GM12878 (cell line): ENCODE measurements around the gene ZBED3. TPM values are rescaled to one million over a fixed set of nuclear protein-coding genes. Genes with fewer than 3 reads are reported as not detected.
"Not testable (repeated sequence)": the region's sequence is repeated elsewhere in the genome, so short reads cannot be mapped to it uniquely, and the experiment has no call there.

ENCODE experiments used
- ATAC-seq: fragments of 200-7000 bp; cut with Tn5 transposase; 3 replicates; pipeline ENCODE4 v1.9.1; 2020; ENCODE audit warnings: mild to moderate bottlenecking, moderate library complexity
- BruUV-seq: library from RNA; stranded (reverse); fragments of 400-500 nt; replicated peaks from 2 replicates; lab custom pipeline; 2021; lab: Mats Ljungman, UMichigan
- CTCF ChIA-PET: fragments of 300-600 bp; sonication (Branson Sonifier 250); formaldehyde crosslinking; extraction: SDS; loops from one replicate; lab custom pipeline; 2021; ENCODE audit warnings: inconsistent platforms; lab: Yijun Ruan, JAX
- POLR2A ChIA-PET: fragments of 350-600 bp; formaldehyde crosslinking; extraction: SDS; loops from one replicate; lab custom pipeline; 2021; ENCODE audit warnings: inconsistent platforms; lab: Charles Lee
- RAD21 ChIA-PET: fragments of 300-600 bp; sonication (Branson Sonifier 250); formaldehyde crosslinking; loops from one replicate; lab custom pipeline; 2023; ENCODE audit warnings: antibody characterized with exemption; ENCODE audit not compliant: unreplicated experiment; lab: Charles Lee
- SMC1A ChIA-PET: fragments of 300-600 bp; sonication (Branson Sonifier 250); formaldehyde crosslinking; loops from one replicate; lab custom pipeline; 2023; ENCODE audit not compliant: unreplicated experiment, uncharacterized antibody; lab: Charles Lee
- DNase-seq: peaks from one replicate; pipeline ENCODE4 v3.0.0-alpha.2; 2011; ENCODE audit warnings: low read depth, low spot score
- FAIRE-seq: peaks from 3 replicates; lab custom pipeline; 2011; peaks lifted over from hg19 to GRCh38; lab: Jason Lieb, UNC
- H2AFZ ChIP-seq: 2 replicates; pipeline ENCODE4 v1.6.0; 2011; ENCODE audit warnings: low read depth, low read length, control low read depth; ENCODE audit not compliant: control insufficient read depth
- H3K27ac ChIP-seq: 2 replicates; pipeline ENCODE4 v1.5.1; 2011; ENCODE audit warnings: control low read depth; ENCODE audit not compliant: control insufficient read depth, insufficient read depth
- H3K27me3 ChIP-seq, 2 experiments: replicated peaks in 1 of 2; 2 replicates each; pipeline versions ENCODE4 v1.6.0 to v1.6.1; 2011; ENCODE audit warnings: low read length in 1 of 2; ENCODE audit not compliant: control insufficient read depth in 2 of 2, insufficient read depth in 2 of 2
- H3K36me3 ChIP-seq, 2 experiments: 2 replicates each; pipeline ENCODE4 v1.5.1; 2011; ENCODE audit warnings: low read length in 1 of 2; ENCODE audit not compliant: control insufficient read depth in 2 of 2, insufficient read depth in 2 of 2
- H3K4me1 ChIP-seq: 2 replicates; pipeline ENCODE4 v1.6.1; 2011; ENCODE audit warnings: mild to moderate bottlenecking, low read length, moderate library complexity, mixed read lengths; ENCODE audit not compliant: control insufficient read depth, insufficient read depth
- H3K4me2 ChIP-seq: 2 replicates; pipeline ENCODE4 v1.6.0; 2011; ENCODE audit warnings: control low read depth; ENCODE audit not compliant: control insufficient read depth, insufficient read depth
- H3K4me3 ChIP-seq: fragments of 200-600 bp; sonication (generic); 2 replicates; pipeline ENCODE4 v1.5.1; 2016
- H3K79me2 ChIP-seq: 2 replicates; pipeline ENCODE4 v1.6.0; 2011; ENCODE audit warnings: low read length; ENCODE audit not compliant: control insufficient read depth, insufficient read depth
- H3K9ac ChIP-seq: 2 replicates; pipeline ENCODE4 v1.8.0; 2011; ENCODE audit warnings: low read length, control low read depth, mixed read lengths; ENCODE audit not compliant: control insufficient read depth, insufficient read depth
- H3K9me3 ChIP-seq: replicated peaks from 3 replicates; pipeline ENCODE4 v1.5.1; 2011; ENCODE audit warnings: mild to moderate bottlenecking, low read length; ENCODE audit not compliant: control insufficient read depth, insufficient read depth
- H4K20me1 ChIP-seq: 2 replicates; pipeline ENCODE4 v1.6.0; 2011; ENCODE audit not compliant: control insufficient read depth, insufficient read depth
- GABPA ChIP-seq: IDR thresholded peaks from 2 replicates; pipeline ENCODE4 v1.6.1; 2014; ENCODE audit warnings: antibody characterized with exemption, low read depth, mild to moderate bottlenecking, inconsistent platforms
- ZBTB33 ChIP-seq: fragments of 450-650 bp; IDR thresholded peaks from 2 replicates; pipeline ENCODE4 v1.6.1; 2017; ENCODE audit warnings: mild to moderate bottlenecking
- WGBS: methylation state at CpG from one replicate; pipeline ENCODE4 v1.1.6; 2016; ENCODE audit warnings: low lambda C conversion rate; ENCODE audit not compliant: insufficient replicate concordance, insufficient coverage; ENCODE audit errors: missing lambda C conversion rate; 5-methylcytosine and 5-hydroxymethylcytosine counted together
- in situ Hi-C: fragments of 300-500 bp; cut with MboI; formaldehyde crosslinking; loops from 9 replicates; pipeline ENCODE4 v1.14.3; 2018; ENCODE audit warnings: mixed read lengths
- intact Hi-C: fragments of 100-400 bp; cut with micrococcal nuclease; formaldehyde crosslinking; loops from one replicate; pipeline ENCODE4 v1.14.2; 2022; ENCODE audit not compliant: unreplicated experiment
- polyA plus RNA-seq, 11 experiments: library from polyadenylated mRNA; depleted of rRNA in 4 of 11; unstranded in 6 of 11; stranded (reverse) in 5 of 11; fragments of >200 nt; fragmentation: Nextera tagmentation in 4 of 11; fragmentation: Illumina TruSeq in 1 of 11; extraction: Ambion mirVana in 4 of 11; extraction: Trizol in 1 of 11; gene quantifications; 1 replicate in 1 of 11; 2 replicates in 10 of 11; pipeline versions ENCODE4 v1.2.1 to v1.2.3, GENCODE V29; 2011 to 2016; ENCODE audit warnings: inconsistent platforms in 2 of 11, missing spikeins in 2 of 11, low read depth in 1 of 11
- total RNA-seq, 4 experiments: library from RNA; depleted of rRNA in 3 of 4; stranded (reverse); fragments of >200 nt in 3 of 4; fragmentation: Illumina TruSeq in 1 of 4; extraction: Trizol in 1 of 4; gene quantifications; 2 replicates each; pipeline versions ENCODE4 v1.2.1 to v1.2.3, GENCODE V29; 2013 to 2021

The ZBED3 gene
- total and polyA plus RNA-seq, 10 of the 15 experiments (the other 5 are each of a cell fraction or from before 2014, with no cell fraction given) = 1.0 to 16.9 (median 2.5) TPM

GRCh38 chr5:77117161-77117560, 30.1 kb upstream of the ZBED3 start:
- no TSS peak for BruUV-seq
- 68% methylated on average over 2 of the region's 2 CpGs for whole genome bisulfite sequencing
- ATAC-seq = no peak
- TF ChIP-seq ZBTB33 = no peak
- TF ChIP-seq GABPA = no peak
- TF ChIP-seq, all 136 proteins: peak for 0
- SMC1A ChIA-PET = no interaction called here
- Histone ChIP-seq H3K4me1 (no peaks in the 10 kb centered on the region), H3K27ac (no peak overlapping the region), H2AFZ (no peak overlapping the region), H4K20me1 (no peaks in the 10 kb centered on the region), H3K27me3 (no peaks in the 10 kb centered on the region), H3K36me3 (no peaks in the 10 kb centered on the region), H3K79me2 (no peaks in the 10 kb centered on the region), H3K9ac (no peak overlapping the region), H3K4me3 (no peak overlapping the region), H3K4me2 (no peak overlapping the region), H3K9me3 (no peaks in the 10 kb centered on the region)
- in situ Hi-C loops (no loop called here), intact Hi-C loops (no loop called here)
- RAD21 ChIA-PET = no interaction called here
- FAIRE-seq = no peak
- CTCF ChIA-PET = no interaction called here
- DNase-seq = no peak
- POLR2A ChIA-PET = no interaction called here

GRCh38 chr5:77107035-77107434, 19.9 kb upstream of the ZBED3 start:
- SMC1A ChIA-PET, POLR2A ChIA-PET, H3K9ac ChIP-seq, H3K9me3 ChIP-seq, H3K36me3 ChIP-seq, in situ Hi-C loops, H4K20me1 ChIP-seq, RAD21 ChIA-PET, H2AFZ ChIP-seq, H3K27ac ChIP-seq, H3K4me1 ChIP-seq, DNase-seq, intact Hi-C loops, ATAC-seq, BruUV-seq, H3K27me3 ChIP-seq, H3K79me2 ChIP-seq, FAIRE-seq, H3K4me3 ChIP-seq, H3K4me2 ChIP-seq: not testable (repeated sequence)
- WGBS = 71% methylated on average over 4 of the region's 4 CpGs
- CTCF ChIA-PET = interaction anchor here (0.6 to 1.6 kb wide), 2 partner anchors 22 to 23 kb away, joined by 3 to 4 read pairs; no protein-coding TSS in a partner anchor
